Superior temporal gyrus (tissue), 1 donor: ENCODE measurements around the gene PPP2R5C.
"Not testable (repeated sequence)": the region's sequence is repeated elsewhere in the genome, so short reads cannot be mapped to it uniquely, and the experiment has no call there.

Experiments
- DNase-seq: peaks from one replicate; pipeline ENCODE4 v3.0.0-alpha.2; 2016; ENCODE audit errors: extremely low spot score

The PPP2R5C gene

DNA sequence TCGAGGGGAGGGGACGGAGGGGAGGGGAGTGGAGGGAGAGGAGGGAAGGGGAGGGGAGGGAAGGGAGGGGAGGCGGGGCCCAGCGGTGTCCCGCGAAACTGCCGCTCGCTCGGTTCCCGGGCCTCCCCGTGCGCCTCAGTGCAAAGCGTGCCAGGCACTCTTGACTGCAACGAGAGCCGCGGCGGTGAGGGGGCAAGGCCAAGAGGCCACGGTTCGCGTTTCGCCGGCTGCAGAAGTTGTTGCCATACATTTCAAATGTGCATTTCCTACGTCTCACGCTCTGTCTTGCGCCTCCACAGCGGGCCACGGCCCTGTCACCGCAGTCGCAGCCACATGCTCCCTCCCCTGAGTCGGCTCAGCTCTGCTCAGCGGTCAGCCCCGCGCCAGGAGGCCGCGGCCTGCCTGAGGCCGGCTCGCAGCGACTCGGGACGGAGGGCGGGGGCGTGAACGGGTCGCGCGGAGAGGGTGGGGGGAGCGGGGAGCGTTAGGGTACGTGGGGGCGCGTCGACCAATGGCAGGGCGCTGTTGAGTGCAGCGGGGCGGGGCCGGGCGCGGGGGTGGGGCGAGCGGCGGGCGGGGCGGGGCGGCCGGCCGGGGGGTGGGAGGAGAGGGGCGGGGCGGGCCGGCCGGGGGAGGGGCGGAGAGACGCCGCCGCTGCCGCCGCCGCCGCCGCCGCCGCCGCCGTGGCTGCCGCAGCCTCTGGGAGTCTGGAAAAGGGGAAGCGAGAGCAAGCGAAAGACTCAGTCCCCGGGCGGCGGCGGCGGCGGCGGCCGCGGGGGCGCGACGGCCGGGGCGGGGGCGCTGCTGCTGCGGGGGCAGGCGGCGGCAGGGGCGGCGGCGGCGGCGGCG, at the start of gene PPP2R5C:
TSS of gene PPP2R5C (plus strand) at position 678 of the 849 bp plus-strand sequence. CDS start 185 bp downstream, outside the sequence.
- peak; percentile 76 for DNase-seq

DNA sequence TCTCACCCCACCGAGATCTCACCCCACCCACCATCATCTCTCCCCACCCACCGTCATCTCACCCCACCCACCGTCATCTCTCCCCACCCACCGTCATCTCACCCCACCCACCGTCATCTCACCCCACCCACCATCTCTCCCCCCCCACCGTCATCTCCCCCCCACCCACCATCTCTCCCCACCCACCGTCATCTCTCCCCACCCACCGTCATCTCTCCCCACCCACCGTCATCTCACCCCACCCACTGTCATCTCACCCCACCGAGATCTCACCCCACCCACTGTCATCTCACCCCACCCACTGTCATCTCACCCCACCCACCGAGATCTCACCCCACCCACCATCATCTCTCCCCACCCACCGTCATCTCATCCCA, 49.7 kb upstream of the PPP2R5C start:
- not testable (repeated sequence) for DNase-seq

DNA sequence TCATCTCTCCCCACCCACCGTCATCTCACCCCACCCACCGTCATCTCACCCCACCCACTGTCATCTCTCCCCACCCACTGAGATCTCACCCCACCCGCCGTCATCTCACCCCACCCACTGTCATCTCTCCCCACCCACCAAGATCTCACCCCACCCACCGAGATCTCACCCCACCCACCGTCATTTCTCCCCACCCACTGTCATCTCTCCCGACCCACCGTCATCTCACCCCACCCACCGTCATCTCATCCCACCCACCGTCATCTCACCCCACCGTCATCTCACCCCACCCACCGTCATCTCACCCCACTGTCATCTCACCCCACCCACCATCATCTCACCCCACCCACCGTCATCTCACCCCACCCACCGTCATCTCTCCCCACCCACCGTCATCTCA, 49.2 kb upstream of the PPP2R5C start:
- not testable (repeated sequence) for DNase-seq

DNA sequence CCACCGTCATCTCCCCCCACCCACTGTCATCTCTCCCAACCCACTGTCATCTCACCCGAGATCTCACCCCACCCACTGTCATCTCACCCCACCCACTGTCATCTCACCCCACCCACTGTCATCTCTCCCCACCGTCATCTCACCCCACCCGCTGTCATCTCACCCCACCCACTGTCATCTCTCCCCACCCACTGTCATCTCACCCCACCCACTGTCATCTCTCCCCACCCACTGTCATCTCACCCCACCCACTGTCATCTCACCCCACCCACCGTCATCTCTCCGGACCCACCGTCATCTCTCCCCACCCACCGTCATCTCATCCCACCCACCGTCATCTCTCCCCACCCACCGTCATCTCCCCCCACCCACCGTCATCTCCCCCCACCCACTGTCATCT, 48.4 kb upstream of the PPP2R5C start:
- DNase-seq = not testable (repeated sequence)

DNA sequence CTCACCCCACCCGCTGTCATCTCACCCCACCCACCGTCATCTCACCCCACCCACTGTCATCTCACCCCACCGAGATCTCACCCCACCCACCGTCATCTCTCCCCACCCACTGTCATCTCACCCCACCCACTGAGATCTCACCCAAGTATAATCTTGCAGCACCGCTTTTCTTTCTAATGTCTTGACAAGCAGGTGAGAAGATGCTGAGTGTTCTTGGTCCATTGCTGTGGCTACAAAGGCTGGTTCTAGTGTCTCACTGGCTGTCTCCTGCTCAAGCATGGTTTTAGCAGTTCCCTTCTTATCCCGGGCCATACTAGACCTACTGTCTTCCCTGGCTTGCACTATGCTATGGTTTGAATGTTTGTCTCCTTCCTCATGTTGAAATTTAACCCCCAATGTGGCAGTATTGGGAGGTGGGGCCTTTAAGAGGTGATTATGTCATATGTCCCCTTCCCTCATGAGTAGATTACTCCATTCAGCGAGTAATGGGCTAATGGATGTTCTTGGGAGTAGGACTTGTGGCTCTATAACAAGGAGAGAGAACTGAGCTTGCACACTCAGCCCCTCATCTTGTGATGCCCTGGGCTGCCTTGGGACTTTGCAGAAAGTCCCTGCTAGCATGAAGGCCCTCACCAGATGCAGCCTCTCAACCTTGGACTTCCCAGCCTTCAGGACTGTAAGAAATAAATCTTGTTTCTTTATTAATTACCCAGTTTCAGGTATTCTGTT, 47.7 kb upstream of the PPP2R5C start:
- DNase-seq = no peak

DNA sequence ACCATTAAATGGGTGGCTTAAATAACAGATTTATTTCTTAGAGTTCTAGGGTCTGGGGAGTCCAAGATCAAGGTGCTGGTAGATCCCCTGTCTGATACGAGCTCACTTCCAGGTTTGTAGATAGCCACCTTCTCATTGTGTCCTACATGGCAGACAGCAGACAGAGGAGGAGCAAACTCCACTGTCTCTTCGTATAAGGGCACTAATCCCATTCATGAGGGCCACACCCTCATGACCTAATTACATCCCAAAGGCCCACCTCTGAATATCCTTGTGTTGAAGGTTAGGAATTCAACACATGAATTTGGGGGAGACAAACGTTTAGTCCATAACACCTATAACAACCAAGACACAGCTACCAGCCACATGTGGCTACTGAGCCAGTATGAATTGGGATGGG, 47.1 kb upstream of the PPP2R5C start:
- no peak for DNase-seq

DNA sequence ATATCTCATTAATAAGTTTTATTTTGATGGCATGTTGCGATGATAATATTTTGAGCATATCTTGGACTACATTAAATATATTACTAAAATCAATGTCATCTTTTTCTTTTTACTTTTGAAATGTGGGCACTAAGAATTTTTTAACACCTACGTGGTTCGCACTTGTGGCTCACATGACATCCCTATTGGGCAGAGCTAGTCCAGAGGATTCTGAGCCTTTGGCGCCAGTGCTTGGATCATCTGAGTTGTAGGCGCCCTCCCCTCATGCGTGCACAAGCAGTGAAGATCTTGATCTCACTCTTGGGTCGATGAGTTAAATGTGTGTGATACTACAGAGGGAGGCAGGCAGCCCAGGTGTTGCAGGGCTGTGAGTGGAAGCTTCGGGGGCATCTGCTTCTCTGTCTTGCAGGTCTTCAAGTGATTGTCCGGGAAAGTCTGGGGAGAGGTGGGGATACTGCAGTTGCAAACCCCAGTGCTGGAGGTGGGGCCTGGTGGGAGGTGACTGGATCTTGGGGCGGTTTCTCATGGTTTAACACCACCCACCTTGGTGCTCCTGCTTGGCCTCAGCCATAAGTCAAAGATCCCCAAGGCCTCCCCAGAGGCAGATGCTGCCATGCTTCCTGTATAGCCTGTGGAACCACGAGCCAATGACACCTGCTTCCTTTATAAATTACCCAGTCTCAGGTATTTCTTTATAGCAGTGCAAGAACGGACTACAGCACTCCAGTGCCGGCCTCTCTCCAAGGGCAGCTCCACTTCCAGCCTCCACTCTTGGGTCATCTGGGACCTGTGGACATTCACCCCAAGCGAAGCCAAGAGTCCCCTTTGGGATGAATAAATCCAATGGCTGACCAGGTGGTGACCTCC, 46.1 kb upstream of the PPP2R5C start:
- no peak for DNase-seq

DNA sequence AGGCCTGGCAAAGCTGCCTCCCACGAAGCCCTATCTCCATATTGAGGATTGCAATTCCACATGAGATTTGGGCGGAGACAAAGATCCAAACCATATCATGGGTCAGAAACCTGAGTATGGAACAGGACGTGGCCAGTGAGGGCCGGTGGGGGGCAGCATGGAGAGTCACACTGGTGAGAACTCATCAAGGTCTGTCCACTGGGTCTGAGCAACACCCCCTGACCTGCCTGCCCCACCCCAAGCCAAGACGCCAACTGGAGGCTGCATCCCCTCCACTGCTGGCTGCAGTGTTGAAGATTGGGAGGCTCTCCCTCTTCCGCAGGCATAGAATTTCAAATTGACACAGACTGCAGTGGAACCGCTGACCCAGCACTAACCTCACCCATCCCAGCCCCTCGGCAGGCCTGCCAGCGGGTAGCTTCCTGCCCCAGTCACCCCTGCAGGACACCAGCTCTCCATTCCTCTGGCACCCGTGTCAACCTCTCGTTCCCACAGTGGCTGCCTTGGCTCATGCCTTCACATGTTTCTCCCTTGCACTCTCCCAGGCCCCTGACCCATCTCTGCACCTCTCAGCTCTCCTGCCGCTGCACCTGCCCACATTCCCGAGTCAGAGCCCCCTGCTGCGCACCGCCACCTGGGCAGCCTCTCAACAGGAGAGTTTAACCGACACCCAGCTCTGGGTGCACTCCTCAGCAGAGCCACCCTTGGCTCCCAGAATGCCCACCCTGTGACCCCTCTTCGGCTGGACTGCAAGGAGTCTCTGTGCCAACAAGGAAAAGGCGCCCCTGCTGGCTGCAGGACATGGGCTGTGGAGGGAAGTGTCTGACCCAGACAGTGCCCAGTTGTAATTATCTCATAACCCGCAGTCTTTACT, 45.2 kb upstream of the PPP2R5C start:
- no peak for DNase-seq

DNA sequence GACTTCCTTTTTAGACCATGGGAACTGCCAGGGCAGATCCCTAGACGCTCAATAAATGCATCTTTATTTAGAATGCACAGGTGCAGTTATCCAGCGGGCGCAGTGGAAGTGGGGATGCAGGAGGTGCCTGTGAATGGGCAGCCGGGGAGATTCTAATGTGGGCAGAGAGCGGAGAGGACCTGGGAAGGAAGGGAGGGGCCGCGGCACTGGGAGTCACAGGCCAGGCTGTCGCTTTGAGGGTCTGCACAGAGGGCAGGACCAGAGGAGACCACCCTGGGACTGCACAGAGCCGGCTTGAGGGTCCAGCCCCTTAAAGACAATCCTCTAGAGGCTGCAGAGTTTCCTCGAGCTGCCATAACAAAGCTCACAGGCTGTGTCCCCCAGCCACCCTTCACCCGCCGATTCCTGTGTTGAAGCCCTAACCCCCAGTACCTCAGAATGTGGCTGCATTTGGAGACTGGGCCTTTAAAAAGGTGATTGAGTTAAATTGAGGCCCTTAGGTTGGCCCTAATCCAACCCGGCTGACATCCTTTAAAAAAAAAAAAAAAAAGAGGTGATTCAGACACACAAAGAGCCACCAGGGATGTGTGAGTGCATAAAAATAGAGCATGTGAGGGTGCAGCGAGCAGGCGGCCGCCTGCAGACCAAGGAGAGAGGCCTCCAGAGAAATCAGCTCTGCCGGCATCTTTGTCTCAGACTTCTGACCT, 44.4 kb upstream of the PPP2R5C start:
- DNase-seq = no peak

DNA sequence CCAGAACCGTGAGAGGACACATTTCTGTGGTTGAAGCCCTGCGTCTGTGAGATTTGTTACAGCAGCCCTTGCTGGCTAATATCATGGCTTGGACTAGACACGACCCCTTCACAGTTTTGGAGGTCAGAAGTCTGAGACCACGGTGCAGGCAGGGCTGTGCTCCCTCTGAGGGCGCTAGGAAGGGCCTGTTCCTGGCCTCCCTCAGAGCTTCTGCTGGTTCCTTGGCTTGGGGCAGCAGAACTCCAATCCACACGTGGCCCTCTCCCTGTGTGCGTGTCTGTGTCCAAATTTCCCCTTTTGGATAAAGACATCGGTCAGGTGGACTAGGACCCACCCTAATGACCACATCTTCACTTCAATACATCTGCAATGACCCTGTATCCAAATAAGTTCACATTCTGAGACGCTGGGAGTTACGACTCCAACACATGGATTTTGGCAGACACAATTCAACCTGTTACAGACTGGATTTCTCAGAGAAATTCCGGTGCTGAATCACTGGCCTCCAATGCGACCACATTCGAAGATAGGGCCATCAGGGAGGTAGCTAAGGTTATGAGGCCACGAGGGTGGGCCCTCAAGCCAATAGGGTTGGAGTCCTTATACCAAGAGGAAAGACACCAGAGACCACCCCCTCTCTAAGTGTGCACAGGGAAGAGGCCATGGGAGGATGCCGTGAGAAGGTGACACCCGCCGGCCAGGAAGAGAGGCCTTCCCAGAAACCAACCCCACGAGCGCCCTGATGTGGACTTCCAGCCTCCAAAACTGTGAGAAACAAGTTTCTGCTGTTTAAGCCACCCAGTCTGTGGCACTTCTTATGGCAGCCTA, 43.6 kb upstream of the PPP2R5C start:
- DNase-seq = no peak

DNA sequence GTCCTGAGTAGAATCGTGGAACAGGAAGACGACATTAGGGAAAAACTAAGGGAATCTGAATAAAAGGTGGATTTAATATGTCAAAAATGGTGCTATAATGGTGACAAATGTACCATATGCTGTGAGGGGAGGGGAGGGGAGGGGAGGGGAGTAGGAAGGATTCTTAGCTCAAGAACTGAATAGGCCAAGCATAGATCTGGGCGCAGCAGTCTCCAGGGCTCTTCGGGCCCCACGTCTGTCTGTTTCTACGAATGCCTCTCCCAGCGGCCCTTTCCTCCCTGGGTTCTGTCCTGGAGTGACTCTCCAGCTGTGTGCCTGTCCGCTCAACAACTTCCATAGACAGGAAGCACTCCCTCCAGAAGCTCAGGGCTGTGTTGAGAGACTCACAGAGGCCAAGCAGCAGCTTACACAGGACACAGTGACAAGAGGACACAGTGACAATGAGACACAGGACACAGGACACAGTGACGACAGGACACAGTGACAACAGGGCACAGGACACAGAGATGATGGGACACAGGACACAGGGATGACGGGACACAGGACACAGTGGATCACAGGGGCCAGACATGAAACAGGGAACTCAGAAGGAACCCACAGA, 42.4 kb upstream of the PPP2R5C start:
- no peak for DNase-seq

DNA sequence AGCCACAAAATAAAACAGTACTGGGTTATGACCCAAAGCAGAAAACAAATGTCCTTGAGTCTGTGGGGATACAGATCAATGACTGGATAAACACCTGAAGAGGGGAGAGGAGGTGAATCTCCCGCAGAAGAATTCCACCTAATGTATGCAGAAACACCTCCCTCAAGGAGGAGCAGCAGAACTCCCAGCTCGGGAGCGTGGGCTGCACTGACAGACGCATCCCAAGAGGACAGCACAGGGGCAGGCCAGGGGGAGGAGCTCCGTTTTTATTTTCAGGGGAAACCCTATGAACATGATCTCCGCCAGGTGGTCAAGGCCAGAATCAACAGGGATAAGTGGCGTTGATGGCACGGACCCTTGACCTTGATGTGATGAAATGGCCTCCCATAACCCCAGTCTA, 41.8 kb upstream of the PPP2R5C start:
- DNase-seq = no peak

DNA sequence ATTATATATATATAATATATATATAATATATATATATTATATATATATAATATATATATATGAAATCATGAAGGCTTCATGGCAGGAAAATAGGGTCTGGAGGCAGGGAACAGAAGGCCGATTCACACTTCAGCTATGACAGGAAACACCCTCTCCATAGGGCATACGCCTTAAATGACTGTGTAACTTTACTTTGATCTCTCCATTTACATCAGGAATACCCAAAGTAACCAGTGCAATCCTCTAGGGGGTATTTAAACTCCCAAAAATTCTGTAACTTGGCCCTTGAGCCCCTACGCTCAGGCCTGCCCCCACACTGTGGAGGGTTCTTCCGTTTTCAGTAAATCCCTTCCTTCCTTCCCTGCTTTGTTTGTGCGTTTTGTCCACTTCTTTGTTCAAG, 40.4 kb upstream of the PPP2R5C start:
- DNase-seq = no peak

DNA sequence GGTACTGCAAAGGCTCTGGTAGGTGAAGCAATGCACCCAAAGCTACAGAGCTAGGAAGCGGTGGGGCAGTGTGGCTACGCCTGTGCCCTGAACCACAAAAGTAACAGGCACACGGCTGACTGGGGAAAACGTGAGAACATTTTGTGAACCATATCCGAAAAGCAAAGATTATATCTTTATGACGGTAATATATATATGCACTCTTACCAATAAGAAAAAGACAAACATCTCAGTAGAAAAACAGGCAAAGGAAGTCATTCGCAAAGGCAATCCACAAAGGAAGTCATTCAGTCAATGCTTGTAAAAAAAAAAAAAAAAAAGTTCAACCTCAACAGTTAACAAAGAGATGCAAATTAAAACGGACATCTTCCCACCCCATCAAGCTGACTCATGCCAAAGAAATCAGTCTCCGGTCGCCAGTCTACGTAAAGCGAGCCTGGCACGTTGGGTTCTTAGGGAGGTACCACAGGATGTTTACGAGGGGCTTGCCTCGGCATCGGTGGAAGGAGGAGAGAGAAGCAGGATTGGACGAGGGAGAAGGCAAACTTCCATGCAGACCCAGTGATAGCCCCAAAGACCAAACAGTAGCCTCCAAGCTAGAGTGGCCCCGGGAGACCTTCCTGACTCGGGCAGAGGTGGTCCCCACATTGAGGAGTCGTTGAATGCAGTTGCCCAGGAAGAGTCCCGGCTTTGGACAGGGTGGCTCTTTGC, 39.4 kb upstream of the PPP2R5C start:
- DNase-seq = no peak

DNA sequence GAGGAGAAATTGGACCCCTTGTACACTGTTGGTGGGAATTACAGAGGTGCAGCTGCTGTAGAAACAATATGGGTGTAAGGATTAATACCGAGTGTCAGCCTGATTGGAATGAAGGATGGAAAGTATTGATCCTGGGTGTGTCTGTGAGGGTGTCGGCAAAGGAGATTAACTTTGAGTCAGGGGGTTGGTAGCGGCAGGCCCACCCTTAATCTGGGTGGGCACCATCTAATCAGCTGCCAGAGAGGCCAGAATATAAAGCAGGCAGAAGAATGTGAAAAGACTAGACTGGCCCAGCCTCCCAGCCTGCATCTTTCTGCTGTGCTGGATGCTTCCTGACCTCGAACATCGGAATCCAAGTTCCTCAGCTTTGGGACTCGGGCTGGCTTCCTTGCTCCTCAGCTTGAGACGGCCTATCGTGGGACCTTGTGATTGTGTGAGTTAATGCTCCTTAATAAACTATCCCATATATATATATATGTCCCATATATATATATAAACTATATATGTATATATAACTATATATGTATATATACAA, 38.4 kb upstream of the PPP2R5C start:
- no peak for DNase-seq

DNA sequence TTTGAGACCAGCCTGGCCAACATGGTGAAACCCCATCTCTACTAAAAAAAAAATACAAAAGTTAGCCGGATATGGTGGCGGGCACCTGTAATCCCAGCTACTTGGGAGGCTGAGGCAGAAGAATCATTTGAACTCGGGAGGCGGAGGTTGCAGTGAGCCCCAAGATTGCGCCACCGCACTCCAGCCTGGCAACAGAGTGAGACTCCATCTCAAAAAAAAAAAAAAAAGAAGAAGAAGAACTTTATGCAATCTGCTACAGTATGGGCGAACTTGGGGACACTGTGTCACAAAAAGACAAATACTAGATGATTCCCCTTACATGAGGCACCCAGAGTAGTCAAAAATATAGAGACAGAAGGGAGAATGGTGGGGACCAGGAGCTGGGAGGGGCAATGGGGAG, 35.9 kb upstream of the PPP2R5C start:
- not testable (repeated sequence) for DNase-seq

DNA sequence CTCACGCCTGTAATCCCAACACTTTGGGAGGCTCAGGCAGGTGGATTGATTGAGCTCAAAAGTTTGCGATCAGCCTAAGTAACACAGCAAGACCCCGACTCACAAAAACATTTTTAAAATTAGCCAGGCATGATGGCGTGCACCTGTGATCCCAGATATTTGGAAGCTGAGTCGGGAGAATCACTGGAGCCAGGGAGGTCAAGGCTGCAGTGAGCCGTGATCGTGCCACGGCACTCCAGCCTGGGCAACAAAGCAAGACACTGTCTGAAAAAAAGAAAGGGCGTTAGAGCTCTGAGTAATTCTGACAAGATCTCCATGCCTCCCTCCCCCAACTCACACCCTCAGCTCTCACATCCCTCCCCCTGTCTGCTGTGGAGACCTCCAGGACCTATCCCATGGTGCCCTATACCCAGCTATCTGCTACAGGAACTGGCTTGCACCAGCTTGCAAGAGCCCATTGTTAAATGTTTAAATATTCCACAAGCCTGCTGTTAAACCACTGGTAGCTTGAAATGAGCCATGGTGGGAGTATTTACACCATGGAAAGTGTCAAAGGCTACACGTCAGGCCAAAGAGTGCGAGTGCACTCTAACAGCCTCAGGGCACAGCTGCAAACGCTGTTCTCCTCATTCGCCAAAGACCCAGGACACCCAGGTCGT, 35.1 kb upstream of the PPP2R5C start:
- DNase-seq = no peak

DNA sequence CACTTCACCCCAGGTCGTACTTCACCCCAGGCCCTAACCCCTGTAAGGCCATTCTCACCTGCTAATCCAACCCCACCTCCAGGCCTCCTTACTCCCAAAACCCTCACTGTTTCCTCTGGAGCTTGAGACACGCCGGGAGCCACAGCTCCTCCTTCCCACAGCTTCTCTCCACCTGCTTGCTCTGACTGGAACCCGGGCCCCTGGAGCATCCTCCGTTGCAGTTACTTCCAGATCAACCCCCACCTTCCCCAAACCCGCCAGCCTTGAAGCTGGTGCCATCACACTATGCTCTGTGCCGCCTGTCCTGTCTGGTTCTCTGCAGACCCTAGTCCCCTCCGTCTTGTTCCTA, 34.6 kb upstream of the PPP2R5C start:
- DNase-seq = no peak
